Trophoblast cell (in vitro differentiated cells and primary cell): ENCODE results near the gene TENT5C.

Experiments
- DNase-seq, 2 donors: peaks; one replicate each; pipeline ENCODE4 v3.0.0-alpha.2; 2016
- H2AFZ ChIP-seq: 2 replicates; pipeline ENCODE4 v1.6.1; 2013; ENCODE audit warnings: low read length, moderate library complexity, mild to moderate bottlenecking; ENCODE audit not compliant: insufficient read depth, poor library complexity
- H2AK5ac ChIP-seq: 2 replicates; pipeline ENCODE4 v1.6.1; 2013; ENCODE audit warnings: mild to moderate bottlenecking, low read length
- H2BK120ac ChIP-seq: 2 replicates; pipeline ENCODE4 v1.6.1; 2013; ENCODE audit warnings: low read length, mild to moderate bottlenecking, moderate library complexity; ENCODE audit not compliant: insufficient read depth, poor library complexity
- H2BK12ac ChIP-seq: 2 replicates; pipeline ENCODE4 v1.6.1; 2013; ENCODE audit warnings: mild to moderate bottlenecking, low read length, moderate library complexity
- H2BK5ac ChIP-seq: 2 replicates; pipeline ENCODE4 v1.6.1; 2013; ENCODE audit warnings: low read length, low read depth, moderate library complexity, mild to moderate bottlenecking; ENCODE audit not compliant: poor library complexity
- H3K14ac ChIP-seq: 2 replicates; pipeline ENCODE4 v1.6.1; 2013; ENCODE audit warnings: mild to moderate bottlenecking, low read length
- H3K18ac ChIP-seq: 2 replicates; pipeline ENCODE4 v1.6.1; 2013; ENCODE audit warnings: mild to moderate bottlenecking, low read length
- H3K23ac ChIP-seq: 2 replicates; pipeline ENCODE4 v1.6.1; 2013; ENCODE audit warnings: low read length
- H3K27ac ChIP-seq: 2 replicates; pipeline ENCODE4 v1.5.1; 2013; ENCODE audit warnings: low read depth, mild to moderate bottlenecking, inconsistent platforms, low read length, moderate library complexity
- H3K27me3 ChIP-seq: 2 replicates; pipeline ENCODE4 v1.6.1; 2013; ENCODE audit warnings: inconsistent platforms, mild to moderate bottlenecking, low read length, moderate library complexity; ENCODE audit not compliant: insufficient read depth
- H3K36me3 ChIP-seq, 2 experiments: 1 replicate in 1 of 2; 2 replicates in 1 of 2; pipeline ENCODE4 v1.6.1; 2013; ENCODE audit warnings: low read length in 2 of 2, mild to moderate bottlenecking in 2 of 2, moderate library complexity in 1 of 2; ENCODE audit not compliant: insufficient read depth in 2 of 2, control insufficient read depth in 1 of 2
- H3K4ac ChIP-seq: 2 replicates; pipeline ENCODE4 v1.6.1; 2013; ENCODE audit warnings: low read depth, mild to moderate bottlenecking, low read length, moderate library complexity
- H3K4me1 ChIP-seq, 2 experiments: 1 replicate in 1 of 2; 2 replicates in 1 of 2; pipeline ENCODE4 v1.6.1; 2013; ENCODE audit warnings: low read length in 2 of 2, mild to moderate bottlenecking in 2 of 2, moderate library complexity in 1 of 2; ENCODE audit not compliant: insufficient read depth in 2 of 2, control insufficient read depth in 1 of 2
- H3K4me2 ChIP-seq: 2 replicates; pipeline ENCODE4 v1.6.1; 2013; ENCODE audit warnings: inconsistent platforms, mild to moderate bottlenecking, low read length, moderate library complexity
- H3K4me3 ChIP-seq: 2 replicates; pipeline ENCODE4 v1.5.1; 2013; ENCODE audit warnings: mild to moderate bottlenecking, low read depth, low read length, inconsistent platforms
- H3K79me1 ChIP-seq: one replicate; pipeline ENCODE4 v1.6.1; 2013; ENCODE audit warnings: low read length
- H3K79me2 ChIP-seq: 2 replicates; pipeline ENCODE4 v1.6.1; 2013; ENCODE audit warnings: low read length, mild to moderate bottlenecking; ENCODE audit not compliant: control insufficient read depth, insufficient read depth, poor library complexity
- H3K9ac ChIP-seq: 2 replicates; pipeline ENCODE4 v1.6.1; 2013; ENCODE audit warnings: mild to moderate bottlenecking, low read length
- H3K9me3 ChIP-seq: 2 replicates; pipeline ENCODE4 v1.6.1; 2013; ENCODE audit warnings: low read depth, mild to moderate bottlenecking, control low read depth, inconsistent platforms, low read length; ENCODE audit not compliant: insufficient read depth
- H4K12ac ChIP-seq: 2 replicates; pipeline ENCODE4 v1.6.1; 2013; ENCODE audit warnings: low read depth, mild to moderate bottlenecking, low read length, moderate library complexity
- H4K8ac ChIP-seq: 2 replicates; pipeline ENCODE4 v1.6.1; 2013; ENCODE audit warnings: low read depth, mild to moderate bottlenecking, low read length, moderate library complexity
- H4K91ac ChIP-seq: one replicate; pipeline ENCODE4 v1.6.1; 2013; ENCODE audit warnings: low read depth, mild to moderate bottlenecking, low read length, moderate library complexity
- WGBS: extraction: QIAGEN DNeasy Blood & Tissue Kit; methylation state at CpG from one replicate; pipeline ENCODE4 v1.1.7; 2013; ENCODE audit warnings: missing lambda C conversion rate; ENCODE audit not compliant: insufficient read length, insufficient coverage; ENCODE audit errors: extremely low coverage; 5-methylcytosine and 5-hydroxymethylcytosine counted together

TENT5C gene

GRCh38 chr1:117598489-117598888, 7.4 kb upstream of the TENT5C start:
- Histone ChIP-seq H3K9me3 (peaks cover 2% of the 10 kb centered on the region), H4K12ac (no peak overlapping the region), H3K79me2 (no peaks in the 10 kb centered on the region), H2BK5ac (no peak overlapping the region), H3K27me3 (no peaks in the 10 kb centered on the region), H3K4ac (no peak overlapping the region), H3K4me3 (no peak overlapping the region), H3K4me2 (no peak overlapping the region), H3K14ac (no peak overlapping the region), H2AFZ (no peak overlapping the region), H3K9ac (no peak overlapping the region), H3K79me1 (no peaks in the 10 kb centered on the region), H3K27ac (no peak overlapping the region), H4K91ac (no peak overlapping the region), H3K36me3 (no peaks in the 10 kb centered on the region), H4K8ac (no peak overlapping the region), H2BK12ac (no peak overlapping the region), H3K23ac (no peak overlapping the region), H2AK5ac (no peak overlapping the region), H3K4me1 (no peaks in the 10 kb centered on the region), H3K18ac (no peak overlapping the region), H2BK120ac (no peak overlapping the region)
- DNase-seq, result no peak
- no CpG with 5 or more reads among the region's 6 CpGs for WGBS

GRCh38 chr1:117599286-117600221, 6.3 kb upstream of the TENT5C start:
- Histone ChIP-seq H3K9me3 (peaks cover 2% of the 10 kb centered on the region), H3K4ac (no peak overlapping the region), H3K4me3 (no peak overlapping the region), H2AK5ac (no peak overlapping the region), H3K27ac (no peak overlapping the region), H3K79me2 (no peaks in the 10 kb centered on the region), H3K36me3 (no peaks in the 10 kb centered on the region), H3K4me2 (no peak overlapping the region), H4K91ac (no peak overlapping the region), H3K14ac (no peak overlapping the region), H3K4me1 (no peaks in the 10 kb centered on the region), H3K9ac (no peak overlapping the region), H3K23ac (no peak overlapping the region), H3K79me1 (no peaks in the 10 kb centered on the region), H2BK5ac (no peak overlapping the region), H2BK12ac (no peak overlapping the region), H4K8ac (no peak overlapping the region), H2BK120ac (no peak overlapping the region), H3K27me3 (no peaks in the 10 kb centered on the region), H4K12ac (no peak overlapping the region), H3K18ac (no peak overlapping the region), H2AFZ (no peak overlapping the region)
- DNase-seq, result no peak
- WGBS, result no CpG with 5 or more reads among the region's 16 CpGs

GRCh38 chr1:117600325-117600943, 5.4 kb upstream of the TENT5C start:
- H3K79me1 ChIP-seq, result no peaks in the 10 kb centered on the region
- no peak overlapping the region for H2AFZ ChIP-seq
- no peaks in the 10 kb centered on the region for H3K36me3 ChIP-seq
- no peak for DNase-seq
- H4K12ac ChIP-seq, result no peak overlapping the region
- H3K14ac ChIP-seq, result no peak overlapping the region
- no peak overlapping the region for H3K4ac ChIP-seq
- no peak overlapping the region for H3K9ac ChIP-seq
- no peak overlapping the region for H2BK5ac ChIP-seq
- no peak overlapping the region for H3K4me3 ChIP-seq
- peaks cover 2% of the 10 kb centered on the region for H3K9me3 ChIP-seq
- no peaks in the 10 kb centered on the region for H3K27me3 ChIP-seq
- H3K27ac ChIP-seq, result no peak overlapping the region
- H3K79me2 ChIP-seq, result no peaks in the 10 kb centered on the region
- no peak overlapping the region for H2BK120ac ChIP-seq
- H2AK5ac ChIP-seq, result no peak overlapping the region
- no peak overlapping the region for H2BK12ac ChIP-seq
- H3K23ac ChIP-seq, result no peak overlapping the region
- no peak overlapping the region for H3K18ac ChIP-seq
- WGBS, result no CpG with 5 or more reads among the region's 7 CpGs
- H3K4me1 ChIP-seq, result peaks cover 0 to 2% of the 10 kb centered on the region in 2 experiments
- no peak overlapping the region for H4K8ac ChIP-seq
- no peak overlapping the region for H4K91ac ChIP-seq
- no peak overlapping the region for H3K4me2 ChIP-seq

- H3K79me2 ChIP-seq, result no peaks in the 10 kb centered on the region
- H4K12ac ChIP-seq, result no peak overlapping the region
- H3K9ac ChIP-seq, result no peak overlapping the region
- no peaks in the 10 kb centered on the region for H3K79me1 ChIP-seq
- no peak overlapping the region for H2AK5ac ChIP-seq
- no peak overlapping the region for H3K4me3 ChIP-seq
- H2BK12ac ChIP-seq, result no peak overlapping the region
- no peak overlapping the region for H2BK5ac ChIP-seq
- no peak overlapping the region for H3K23ac ChIP-seq
- H3K14ac ChIP-seq, result no peak overlapping the region
- WGBS, result no CpG with 5 or more reads among the region's 4 CpGs
- no peak overlapping the region for H3K27ac ChIP-seq
- H2BK120ac ChIP-seq, result no peak overlapping the region
- H3K9me3 ChIP-seq, result peaks cover 2% of the 10 kb centered on the region
- H3K18ac ChIP-seq, result no peak overlapping the region
- H3K36me3 ChIP-seq, result no peaks in the 10 kb centered on the region
- H3K4me2 ChIP-seq, result no peak overlapping the region
- no peak overlapping the region for H3K4ac ChIP-seq
- H4K8ac ChIP-seq, result no peak overlapping the region
- no peak for DNase-seq
- H2AFZ ChIP-seq, result no peak overlapping the region
- H3K4me1 ChIP-seq, result peaks cover 0 to 2% of the 10 kb centered on the region in 2 experiments
- H3K27me3 ChIP-seq, result no peaks in the 10 kb centered on the region
- no peak overlapping the region for H4K91ac ChIP-seq
Observed at GRCh38 chr1:117600966-117601365, 4.9 kb upstream of the TENT5C start.
